ENCODE measurements around the gene UBE2O. TPM values are rescaled to one million over a fixed set of nuclear protein-coding genes. Genes with fewer than 3 reads are reported as not detected.
A peak's percentile ranks its signal among the peaks of the same experiment; 100 is the strongest.

Gene UBE2O
- total RNA-seq, 1 donor from 2014 or later: 12.3 TPM

DNA sequence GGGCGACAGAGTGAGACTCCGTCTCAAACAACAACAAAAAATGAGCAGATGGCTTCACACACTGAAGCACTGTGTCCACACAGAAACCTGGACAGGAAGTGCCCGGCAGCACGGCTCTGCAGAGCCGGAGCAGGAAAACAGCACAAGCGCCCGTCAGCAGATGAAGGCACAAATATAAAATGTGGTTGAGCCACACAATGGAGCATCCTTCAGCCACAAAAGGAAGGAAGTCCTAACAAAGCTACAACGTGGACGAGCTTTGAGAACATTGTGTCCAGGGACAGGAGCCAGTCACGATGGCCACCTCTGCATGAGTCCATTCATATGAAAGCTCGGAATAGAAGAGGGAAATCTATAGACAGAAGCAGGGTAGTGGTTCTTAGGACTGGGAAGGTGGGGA is 32.6 kb upstream of the UBE2O start:
- peak; percentile 77 to 88 for DNase-seq (ENCODE audit: low read depth in 2 of 2)

DNA sequence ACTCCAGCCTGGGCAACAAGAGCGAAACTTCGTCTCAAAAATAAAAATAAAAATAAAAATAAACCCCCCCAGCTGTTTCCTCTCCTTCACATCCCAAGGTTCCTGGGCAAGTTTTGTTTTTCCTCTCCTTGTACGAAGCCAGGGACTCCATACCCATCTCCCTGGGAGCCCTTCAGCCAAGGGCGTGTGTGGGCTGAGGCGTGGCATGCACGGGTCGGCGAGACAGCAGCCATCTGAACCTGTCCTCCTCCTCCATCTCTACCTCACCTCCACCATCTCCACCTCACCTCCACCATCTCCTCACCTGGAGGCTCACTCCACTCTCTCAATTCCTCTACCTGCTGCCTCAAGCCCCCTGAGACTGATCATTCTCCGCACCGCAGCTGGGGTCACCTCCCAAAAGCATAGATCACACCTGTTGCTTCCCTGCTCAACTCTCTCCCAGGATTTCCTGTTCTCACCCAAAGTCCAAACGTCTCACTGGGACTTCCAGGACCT is 31.3 kb upstream of the UBE2O start:
- no peak for DNase-seq (ENCODE audit: low read depth in 2 of 2)

DNA sequence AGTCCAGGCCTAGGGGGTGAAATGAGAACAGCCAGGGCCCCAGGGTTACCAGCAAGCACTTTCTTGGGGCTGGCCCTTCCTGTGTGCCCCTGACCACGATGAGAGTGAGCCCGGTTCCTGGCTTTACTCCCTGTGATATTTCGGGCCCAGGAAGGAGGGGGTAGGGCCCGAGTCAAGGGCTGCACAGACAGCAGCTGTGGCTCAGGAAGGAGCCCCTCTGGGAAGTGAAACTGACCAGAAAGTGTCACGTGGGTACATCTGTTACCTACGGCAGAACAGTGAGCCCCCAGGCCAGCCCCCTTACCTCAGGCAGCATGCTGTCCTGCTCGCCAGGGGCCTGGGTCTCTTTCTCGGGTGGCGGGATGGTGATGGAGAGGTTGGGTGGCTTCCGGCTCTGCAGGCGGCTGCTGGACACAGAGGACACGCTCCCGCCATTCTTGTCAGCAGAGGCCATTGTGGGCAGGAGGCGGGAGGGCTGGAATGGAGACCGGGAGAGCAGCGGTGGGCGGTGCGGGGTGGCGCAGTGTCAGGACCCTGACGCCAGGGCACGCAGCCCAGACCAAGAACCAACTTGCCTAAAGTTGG is 28.2 kb upstream of the UBE2O start:
- no peak for DNase-seq (ENCODE audit: low read depth in 2 of 2)

DNA sequence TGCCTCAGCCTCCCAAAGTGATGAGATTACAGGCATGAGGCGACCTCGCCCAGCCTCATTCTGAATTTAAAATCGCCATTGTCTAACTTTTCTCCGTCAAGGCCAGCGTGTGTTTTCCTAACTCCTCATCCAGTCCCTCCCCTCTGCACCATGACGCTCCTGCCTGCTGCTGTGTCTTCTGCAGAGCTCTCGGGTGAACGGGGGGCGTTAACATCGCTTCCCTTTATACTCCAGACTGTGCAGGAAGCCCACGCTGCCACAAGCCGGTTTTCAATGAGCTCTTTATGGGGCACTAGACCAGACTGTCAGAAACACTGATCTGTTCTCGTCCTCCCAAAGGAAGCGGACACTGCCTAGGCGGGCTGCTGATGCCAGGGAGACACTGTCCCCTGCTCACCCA is 27.7 kb upstream of the UBE2O start:
- no peak for DNase-seq (ENCODE audit: low read depth in 2 of 2)

DNA sequence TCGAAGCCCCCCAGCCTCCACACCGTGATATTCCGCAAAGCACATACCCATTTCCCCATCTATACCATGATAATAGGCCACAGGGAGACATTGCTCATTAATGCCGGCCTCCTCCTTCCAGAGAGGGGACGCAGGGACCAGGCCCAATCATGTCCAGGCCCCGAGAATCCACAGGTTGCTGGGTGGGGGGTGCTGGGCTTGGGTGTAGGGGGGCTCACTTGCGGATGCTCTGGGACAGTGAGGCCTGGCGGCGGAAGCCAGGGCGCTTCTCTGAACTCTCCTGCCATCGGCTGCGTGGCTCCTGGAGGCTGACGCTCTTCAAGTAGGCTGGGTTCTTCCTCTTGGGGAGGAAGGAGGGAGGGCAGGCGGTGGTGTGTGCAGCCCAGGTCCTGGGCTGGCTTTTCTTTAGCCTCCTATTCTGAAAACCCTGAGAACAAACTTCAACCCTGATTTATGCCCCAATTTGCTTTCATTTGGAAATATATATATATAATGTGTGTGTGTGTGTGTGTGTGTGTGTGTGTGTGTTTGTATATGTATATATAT is 26.6 kb upstream of the UBE2O start:
- no peak for DNase-seq (ENCODE audit: low read depth in 2 of 2)

DNA sequence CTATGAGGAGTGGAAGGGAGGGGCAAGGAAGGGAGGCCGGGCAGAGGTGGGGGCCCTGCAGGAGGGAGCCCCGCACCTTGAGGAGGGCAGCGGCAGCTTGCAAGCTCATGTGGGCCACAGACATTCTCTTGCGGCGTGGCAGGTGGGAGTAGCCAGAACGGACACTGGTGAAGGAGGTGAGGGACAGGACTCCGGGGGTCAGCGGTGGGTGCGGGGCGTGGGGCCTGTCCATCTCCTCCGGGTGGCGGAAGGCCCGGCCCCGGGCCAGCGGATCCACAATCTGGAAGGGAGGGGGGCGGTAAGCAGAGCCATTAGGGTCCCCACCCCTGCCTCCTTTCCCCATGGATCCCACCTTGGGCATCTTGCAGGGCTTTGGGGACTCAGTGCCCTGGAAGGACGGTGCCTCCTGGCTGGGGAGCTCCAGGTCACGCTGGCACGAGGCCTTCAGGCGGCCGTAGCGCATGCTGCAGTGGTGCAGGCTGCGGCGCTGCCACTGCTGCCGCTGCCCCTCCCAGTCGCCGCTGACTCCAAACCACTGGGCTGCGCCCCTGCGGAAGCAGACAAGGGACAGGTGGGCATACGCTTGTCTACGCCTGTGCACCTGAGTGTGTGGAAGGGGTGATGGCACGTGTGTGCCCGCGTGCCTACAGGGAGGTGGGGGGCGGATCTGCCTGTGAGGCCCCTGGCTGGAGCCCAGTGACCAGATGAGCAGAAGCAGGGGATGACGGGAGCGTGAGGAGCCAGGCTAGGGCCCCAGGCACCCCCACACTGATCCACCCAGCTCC is 26.0 kb upstream of the UBE2O start:
- DNase-seq (ENCODE audit: low read depth in 2 of 2): no peak

DNA sequence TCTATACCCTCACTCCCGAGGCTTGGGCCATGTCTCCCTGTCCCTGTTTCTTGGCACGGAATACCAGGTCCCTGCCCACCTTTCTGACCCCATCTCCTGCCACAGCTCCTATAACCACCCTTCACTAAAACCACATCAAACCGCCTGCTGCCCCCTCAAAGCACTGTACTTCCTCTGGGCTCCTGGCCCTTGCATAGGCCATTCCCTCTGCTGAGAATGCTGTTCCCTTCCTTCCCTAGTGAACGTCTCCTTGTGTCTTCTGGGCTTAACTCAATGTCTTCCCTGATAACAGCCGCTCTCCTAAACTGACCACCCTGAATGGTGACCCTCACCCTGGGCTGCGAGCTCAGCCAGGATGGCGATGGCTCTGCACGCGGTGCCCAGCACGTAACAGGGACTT is 25.1 kb upstream of the UBE2O start:
- DNase-seq (ENCODE audit: low read depth in 2 of 2): no peak

DNA sequence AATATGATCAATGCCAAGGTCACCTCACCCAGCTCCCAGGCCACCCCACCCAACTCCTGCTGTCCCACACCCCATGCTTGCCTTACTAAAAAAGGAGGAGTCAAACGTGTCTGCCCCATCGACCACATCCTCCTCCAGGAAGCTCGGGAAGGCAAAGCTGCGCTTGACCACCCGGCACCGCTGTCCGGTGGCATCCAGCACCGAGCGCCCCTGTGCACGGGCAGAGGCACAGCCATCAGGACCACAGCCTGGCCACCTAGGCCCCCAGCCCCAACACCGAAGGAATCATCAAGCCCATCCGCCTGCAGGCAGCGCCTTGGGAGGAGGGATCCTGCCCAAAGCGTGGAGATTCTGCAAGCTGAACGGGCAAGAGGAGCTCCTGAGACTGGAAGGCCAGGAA is 24.6 kb upstream of the UBE2O start:
- DNase-seq (ENCODE audit: low read depth in 2 of 2): no peak

DNA sequence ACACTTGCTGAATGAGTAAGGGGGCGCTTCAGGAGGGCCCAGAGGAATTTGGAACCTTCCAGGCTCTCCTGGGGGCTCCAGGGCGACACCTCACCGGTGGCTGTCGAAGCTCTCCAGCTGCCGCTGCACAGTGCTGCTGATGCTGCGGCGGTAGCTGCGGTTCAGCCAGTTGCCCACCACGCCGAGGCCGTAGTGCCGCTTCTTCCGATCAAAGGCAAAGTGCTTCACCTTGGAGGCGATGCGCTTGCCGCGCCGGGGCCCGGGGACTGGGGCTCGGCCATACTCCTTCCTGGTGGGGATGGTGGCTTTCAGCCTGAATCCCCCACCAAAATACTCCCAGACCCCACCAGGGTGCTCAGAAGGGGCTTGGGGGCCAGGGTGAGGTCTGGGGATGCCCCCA is 23.8 kb upstream of the UBE2O start:
- no peak for DNase-seq (ENCODE audit: low read depth in 2 of 2)

DNA sequence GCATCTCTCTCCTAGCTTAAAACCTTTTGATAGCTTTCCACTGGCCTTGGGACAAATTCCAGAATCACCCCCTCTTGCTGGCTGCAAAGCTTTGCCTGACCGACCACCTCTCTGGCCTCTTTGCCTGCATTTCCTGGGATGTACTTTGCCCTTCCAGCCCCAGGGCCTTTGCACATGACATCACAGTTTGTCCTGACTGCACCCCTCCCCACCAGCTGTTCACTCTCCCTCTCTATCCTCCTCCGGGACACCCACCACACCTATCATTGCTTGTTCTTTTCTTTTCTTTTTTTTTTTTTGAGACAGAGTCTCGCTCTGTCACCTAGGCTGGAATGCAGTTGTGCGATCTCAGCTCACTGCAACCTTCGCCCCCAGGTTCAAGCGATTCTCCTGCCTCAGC is 22.4 kb upstream of the UBE2O start:
- DNase-seq (ENCODE audit: low read depth in 2 of 2): no peak

DNA sequence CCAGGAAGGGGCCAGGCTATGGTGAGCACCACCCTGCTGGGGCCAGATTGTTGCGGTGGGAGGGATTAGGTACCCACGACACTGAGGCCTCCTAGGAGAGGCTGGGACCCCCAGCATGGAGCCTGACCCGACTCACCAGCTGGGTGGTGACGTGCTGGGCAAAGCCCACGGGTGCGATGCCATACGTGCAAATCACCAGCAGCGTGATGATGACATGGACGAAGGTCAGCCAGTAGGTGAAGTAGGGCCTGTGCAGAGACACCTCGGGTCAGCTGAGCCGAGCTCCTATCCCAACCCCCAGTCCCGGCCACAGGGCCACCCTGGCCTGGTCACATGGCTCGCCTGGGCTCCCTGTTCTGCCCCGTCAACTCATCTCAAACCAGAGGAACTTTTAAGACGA is 21.9 kb upstream of the UBE2O start:
- DNase-seq (ENCODE audit: low read depth in 2 of 2): no peak

DNA sequence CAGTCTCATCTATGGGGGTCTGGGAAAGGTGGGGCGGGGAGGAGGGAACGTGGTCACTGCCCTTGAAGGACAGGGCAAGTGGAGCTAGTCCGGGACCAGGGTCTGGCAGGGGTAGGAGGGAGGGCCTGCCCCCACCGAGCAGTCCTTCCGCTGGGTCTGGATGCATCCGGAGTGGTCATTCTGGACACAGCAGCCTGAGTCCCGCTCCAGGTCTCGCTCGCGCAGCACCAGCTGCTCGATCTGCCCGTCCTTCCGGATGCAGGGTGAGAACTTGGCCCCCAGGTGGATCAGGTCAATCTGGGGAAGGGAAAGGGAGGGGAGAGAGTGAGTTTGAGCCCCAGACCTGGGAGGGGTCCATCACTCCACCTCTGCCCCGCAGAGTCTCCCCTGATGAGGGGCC is 21.3 kb upstream of the UBE2O start:
- DNase-seq (ENCODE audit: low read depth in 2 of 2): no peak

DNA sequence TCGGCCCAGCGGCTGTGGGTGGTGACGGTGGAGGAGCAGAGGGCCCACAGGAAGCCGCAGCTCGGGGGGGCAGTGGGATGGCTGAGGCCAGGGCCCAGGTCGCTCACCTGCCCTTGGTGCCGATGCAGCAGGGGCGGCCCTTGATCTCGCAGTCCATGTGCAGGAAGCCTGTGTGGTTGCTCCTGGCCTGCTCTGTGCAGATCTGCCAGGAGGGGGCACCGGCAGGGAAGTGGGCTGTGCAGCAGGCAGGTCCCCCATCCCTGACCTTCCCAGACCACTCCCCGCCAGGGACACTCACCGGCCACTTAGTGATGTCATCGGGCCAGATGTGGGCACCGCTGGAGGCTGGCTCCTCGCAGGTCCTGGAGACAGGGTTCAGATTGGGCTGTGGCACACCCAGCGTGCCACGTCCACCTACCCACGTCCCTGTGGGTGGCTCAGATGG is 20.6 kb upstream of the UBE2O start:
- DNase-seq (ENCODE audit: low read depth in 2 of 2): peak; percentile 33 to 47

DNA sequence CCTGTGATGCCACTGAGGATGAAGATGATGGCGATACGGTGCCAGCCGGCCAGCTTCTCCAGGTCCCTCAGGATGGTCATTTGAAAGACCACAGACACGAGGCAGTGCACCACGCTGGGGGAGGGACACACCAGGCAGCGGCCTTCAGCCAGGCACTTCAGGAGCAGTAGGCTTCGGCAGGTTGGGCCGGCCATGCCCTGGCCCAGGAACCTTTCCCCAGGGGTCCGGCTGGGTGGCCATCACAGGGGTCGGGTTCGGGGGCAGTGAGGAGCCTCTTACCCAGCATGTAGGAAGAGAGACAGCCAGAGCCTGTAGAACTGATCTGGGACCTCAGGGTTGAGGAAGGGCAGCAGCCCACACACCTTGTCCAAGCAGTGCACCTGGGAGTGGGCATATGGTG is 19.8 kb upstream of the UBE2O start:
- DNase-seq (ENCODE audit: low read depth in 2 of 2): no peak

DNA sequence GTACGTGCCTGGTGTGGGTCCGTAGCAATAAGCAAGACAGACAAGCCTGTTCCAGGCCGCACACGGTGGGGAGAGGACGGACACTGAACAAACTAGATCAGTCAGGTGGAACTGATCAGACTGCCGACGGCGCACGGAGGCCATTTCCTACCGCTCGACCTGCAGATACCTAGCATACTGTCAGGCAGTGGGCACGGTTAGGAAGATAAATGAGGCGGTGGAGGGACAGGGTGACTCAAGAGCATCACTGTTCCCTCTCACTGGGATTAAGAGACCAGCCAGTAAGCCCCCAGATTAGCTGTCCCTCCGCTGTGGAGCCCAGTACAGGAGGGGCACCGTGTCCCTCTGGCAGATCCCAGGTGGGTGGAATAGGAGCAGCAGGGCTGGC is 19.3 kb upstream of the UBE2O start:
- no peak for DNase-seq (ENCODE audit: low read depth in 2 of 2)

DNA sequence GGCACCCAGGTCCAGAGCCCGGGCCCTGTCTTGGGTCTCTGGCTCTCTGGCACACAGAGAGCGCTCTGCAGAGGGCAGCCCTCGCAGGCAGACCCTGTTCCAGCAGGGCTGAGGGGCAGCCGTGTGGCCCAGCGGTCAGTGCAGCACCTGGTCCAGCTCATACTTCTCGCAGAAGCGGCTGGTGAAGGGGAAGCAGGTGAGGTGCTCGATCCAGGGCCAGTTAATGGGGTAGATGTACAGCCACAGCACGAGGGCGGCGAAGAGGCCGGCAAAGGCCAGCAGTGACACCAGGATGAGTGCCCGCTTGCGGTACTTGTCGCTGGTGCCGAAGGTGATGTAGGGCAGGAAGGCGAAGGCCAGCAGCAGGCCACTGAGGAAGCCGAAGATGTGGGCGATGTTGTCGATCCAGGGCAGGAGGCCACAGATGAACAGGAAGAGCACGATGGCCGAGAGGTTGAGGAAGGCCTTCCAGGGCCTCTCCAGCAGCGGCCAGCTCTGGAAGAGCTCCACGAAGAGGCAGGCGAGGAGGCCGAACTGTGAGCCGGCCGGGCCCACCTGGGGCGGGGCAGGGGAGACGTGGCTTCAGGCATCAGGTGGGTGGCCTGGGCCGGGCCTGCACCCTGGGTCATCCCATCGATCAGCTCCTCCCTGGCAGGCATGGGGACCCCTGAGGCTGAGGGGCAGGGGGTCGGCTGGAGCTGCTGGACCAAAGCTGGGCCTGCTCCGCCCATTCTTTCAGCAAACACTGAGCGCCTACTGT is 18.7 kb upstream of the UBE2O start:
- DNase-seq (ENCODE audit: low read depth in 2 of 2): no peak

DNA sequence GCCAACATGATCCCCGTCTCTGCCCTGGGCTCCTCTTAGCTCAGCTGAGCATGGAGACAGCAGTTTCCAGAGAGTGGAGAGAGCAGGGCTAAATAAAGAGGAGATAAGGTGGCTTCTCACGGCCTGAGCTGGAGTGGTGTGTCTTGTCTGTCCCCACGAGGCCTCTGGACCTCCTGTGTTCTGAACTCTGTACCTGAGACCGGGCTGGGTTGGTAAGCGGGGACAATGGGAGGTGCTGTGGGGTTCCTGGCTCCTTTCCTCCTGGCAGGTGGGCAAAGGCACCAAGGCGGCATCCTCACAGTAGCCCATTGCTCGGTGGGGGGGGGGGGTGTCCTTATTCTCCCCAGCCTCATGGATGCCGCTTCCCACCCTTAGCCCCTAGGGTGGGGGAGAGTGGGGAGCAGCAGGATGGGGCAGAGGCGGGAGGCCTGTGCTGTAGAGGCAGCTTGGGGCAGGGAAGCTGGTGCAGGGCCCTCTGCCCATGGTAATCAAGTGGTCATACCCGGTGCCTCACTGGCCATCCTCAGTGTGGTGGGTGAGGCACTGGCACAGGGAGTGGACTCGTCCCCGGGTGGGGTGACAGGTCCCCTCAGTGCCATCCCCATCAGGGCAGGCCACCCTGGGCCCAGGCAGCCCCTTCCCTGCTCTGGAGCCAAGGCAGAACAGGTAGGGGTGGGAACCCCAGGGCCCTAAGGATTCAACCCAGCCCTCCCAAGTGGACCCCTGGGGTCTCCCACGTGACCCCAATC is 17.2 kb upstream of the UBE2O start:
- DNase-seq (ENCODE audit: low read depth in 2 of 2): no peak

DNA sequence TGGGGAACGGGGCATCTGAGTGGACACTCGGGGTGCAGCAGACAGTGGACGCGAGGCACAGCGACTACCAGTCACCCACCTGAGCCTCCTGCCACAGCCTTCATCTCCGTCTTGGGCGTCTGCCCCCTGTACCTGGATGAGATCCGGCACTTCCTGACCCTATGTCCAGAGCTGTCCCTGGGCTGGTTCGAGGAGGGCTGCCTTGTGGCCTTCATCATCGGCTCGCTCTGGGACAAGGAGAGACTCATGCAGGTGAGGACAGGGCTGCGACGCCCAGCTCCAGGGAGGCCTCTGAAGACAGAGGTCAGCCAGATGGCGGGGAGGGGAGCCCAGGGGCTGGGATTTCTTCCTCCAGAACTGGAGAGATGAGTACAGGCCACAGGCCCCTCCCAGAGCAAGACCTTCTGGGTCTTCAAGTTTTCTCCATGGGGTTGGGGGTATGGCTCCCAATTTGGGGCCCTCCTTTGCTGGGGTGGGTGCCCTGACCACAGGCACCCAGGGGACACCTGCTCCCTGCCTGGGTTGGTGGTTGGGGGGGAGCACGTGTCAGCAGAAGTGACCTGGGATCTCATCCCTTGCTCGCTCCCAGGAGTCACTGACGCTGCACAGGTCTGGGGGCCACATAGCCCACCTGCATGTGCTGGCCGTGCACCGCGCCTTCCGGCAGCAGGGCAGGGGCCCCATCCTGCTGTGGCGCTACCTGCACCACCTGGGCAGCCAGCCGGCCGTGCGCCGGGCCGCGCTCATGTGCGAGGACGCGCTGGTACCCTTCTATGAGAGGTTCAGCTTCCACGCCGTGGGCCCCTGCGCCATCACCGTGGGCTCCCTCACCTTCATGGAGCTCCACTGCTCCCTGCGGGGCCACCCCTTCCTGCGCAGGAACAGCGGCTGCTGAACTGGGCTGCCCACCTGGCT is 16.4 kb upstream of the UBE2O start:
- DNase-seq (ENCODE audit: low read depth in 2 of 2): no peak

DNA sequence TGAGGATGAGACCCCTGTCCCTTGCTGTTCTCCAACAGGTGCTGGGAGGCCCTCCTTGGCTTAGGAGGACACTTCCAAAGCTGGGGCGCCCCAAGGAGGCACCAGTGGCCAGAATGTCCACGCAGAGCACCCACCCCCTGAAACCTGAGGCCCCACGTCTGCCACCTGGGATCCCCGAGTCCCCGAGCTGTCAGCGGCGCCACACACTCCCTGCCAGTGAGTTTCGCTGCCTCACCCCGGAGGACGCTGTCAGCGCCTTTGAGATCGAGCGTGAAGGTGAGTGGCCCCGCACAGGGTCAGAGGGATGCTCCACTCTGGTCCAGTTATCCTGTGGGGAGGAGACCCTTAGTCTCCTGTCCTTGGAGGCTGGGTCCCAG is 15.7 kb upstream of the UBE2O start:
- no peak for DNase-seq (ENCODE audit: low read depth in 2 of 2)

DNA sequence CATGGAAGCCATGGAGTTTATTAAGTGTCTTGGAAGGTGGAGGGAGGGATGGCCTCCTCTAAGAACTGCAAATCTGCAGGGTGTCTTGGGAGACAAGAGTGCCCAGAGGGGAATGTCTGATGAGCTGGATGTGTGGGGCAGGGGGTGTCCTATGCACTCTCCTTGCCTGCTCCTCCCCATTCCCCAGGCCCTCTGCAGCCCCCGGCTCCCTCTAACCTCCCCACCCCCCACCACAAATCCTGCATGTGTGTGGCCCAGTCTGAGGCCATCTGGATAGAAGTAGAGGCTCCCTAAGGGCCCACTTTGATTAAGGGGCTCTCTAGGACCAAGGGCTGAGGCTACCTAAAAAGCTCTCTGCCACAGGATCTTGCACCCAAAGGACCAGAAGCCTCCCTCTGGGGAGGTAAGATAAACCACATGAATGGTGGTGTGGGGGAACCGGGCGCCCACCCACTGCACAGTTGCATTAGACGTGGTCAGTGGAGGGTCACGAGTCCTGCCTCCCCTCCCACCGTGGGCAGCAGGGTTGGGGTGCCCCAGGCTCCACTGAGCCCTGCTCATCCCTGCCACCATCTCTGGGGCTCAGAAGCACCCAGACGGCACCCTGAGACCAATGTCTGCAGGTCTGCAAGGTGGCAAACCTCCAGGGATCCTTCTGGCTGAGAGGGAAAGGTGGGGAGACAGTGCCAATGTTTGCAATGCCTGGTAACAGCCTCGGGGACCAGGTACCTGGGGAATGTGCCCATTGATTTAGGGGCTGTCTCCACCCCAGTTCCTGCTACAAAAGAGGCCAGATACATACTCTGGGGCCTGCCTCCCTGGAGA is 15.1 kb upstream of the UBE2O start:
- DNase-seq (ENCODE audit: low read depth in 2 of 2): no peak
